Gastrocnemius medialis (tissue), 4 donors: ENCODE results near the gene SUMF2.

Source experiments
- CTCF ChIP-seq, 5 experiments: fragments of 450-650 bp in 3 of 5; fragments of 200-600 bp in 2 of 5; sonication (generic) in 2 of 5; IDR thresholded peaks in 4 of 5; conservative IDR thresholded peaks in 1 of 5; 1 replicate in 4 of 5; 2 replicates in 1 of 5; pipeline ENCODE4 v1.5.1; 2016 to 2019; ENCODE audit warnings: antibody characterized with exemption in 5 of 5, mild to moderate bottlenecking in 3 of 5, moderate library complexity in 3 of 5
- POLR2A ChIP-seq, 2 donors: fragments of 450-650 bp; IDR thresholded peaks; one replicate each; pipeline ENCODE4 v1.6.1; 2017; ENCODE audit warnings: antibody characterized with exemption in 2 of 2, mild to moderate bottlenecking in 2 of 2, moderate library complexity in 2 of 2

- TF ChIP-seq CTCF (IDR thresholded peaks at IDR 0.05 in 4 of 5, conservative IDR thresholded peaks at IDR 0.05 in 1 of 5) = no peak
- TF ChIP-seq POLR2A (IDR thresholded peaks at IDR 0.05) = no peak
Measured at GRCh38 chr7:56086761-56087160, 22.7 kb downstream of the SUMF2 start.
